Measurements from ENCODE around the gene ROBO4.

GRCh38 chr11:124870430-124870829 lies 27.2 kb downstream of the ROBO4 start:
- no peak for TF ChIP-seq CTCF (IDR thresholded peaks at IDR 0.05)
- no peak for TF ChIP-seq POLR2A (IDR thresholded peaks at IDR 0.05)

All from uterus (tissue), 2 donors.